Rectal smooth muscle tissue (tissue), 1 donor: Measurements from ENCODE around the gene ZBTB20.

ENCODE experiments used
- H3K27ac ChIP-seq: one replicate; pipeline ENCODE4 v1.7.0; 2013; ENCODE audit warnings: low read depth, low read length, inconsistent platforms
- H3K27me3 ChIP-seq: one replicate; pipeline ENCODE4 v1.7.0; 2013; ENCODE audit warnings: low read length; ENCODE audit not compliant: control insufficient read depth, insufficient read depth
- H3K36me3 ChIP-seq: one replicate; pipeline ENCODE4 v1.7.0; 2013; ENCODE audit warnings: low read length; ENCODE audit not compliant: control insufficient read depth, insufficient read depth
- H3K4me1 ChIP-seq: one replicate; pipeline ENCODE4 v1.7.0; 2013; ENCODE audit warnings: low read length; ENCODE audit not compliant: control insufficient read depth, insufficient read depth
- H3K4me3 ChIP-seq: one replicate; pipeline ENCODE4 v1.7.0; 2013; ENCODE audit warnings: low read length
- H3K9ac ChIP-seq: one replicate; pipeline ENCODE4 v1.7.0; 2013; ENCODE audit warnings: low read length

The ZBTB20 gene

DNA sequence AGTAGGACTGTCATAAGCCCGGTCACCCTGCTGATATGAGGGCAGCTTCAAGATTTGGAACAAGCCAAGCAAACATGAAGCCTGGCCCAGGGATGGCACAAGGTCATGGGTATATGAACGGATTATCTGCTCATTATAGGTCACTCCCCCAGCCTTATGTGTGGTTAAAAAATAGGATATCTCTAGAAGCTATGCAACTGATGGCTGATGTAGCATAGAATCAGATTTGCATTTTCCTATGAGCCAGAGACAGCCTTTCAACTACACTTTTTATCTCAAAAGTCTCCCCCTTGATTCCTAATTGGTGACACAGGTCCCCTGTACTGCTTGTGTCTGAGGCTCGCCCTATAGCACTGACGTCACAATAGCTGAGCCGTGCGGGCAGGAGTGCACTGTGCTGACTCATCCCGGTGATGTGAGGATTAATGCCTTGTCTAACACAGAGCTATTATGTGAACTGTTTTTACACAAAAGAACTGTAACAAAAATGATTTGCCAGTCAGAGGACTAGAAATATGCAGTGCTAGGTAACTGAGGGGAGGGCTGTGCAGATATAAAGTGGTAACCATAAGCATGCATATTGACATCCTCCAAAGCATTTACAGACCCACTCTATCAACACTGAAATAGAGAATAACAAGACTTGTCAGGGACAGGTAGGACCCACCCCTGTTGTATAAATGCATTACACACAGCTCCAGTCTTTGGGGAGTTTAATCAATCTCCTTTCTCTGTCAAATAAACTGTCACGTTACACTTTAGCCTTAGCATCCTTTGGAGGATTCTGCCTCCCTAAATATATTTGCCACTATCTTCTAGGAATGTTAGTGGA, 648.3 kb downstream of the ZBTB20 start:
- no peaks in the 10 kb centered on the region for H3K36me3 ChIP-seq
- H3K9ac ChIP-seq: no peak overlapping the region
- H3K4me3 ChIP-seq: no peak overlapping the region
- H3K27me3 ChIP-seq: no peaks in the 10 kb centered on the region
- peaks cover 2% of the 10 kb centered on the region for H3K4me1 ChIP-seq
- H3K27ac ChIP-seq: no peak overlapping the region

DNA sequence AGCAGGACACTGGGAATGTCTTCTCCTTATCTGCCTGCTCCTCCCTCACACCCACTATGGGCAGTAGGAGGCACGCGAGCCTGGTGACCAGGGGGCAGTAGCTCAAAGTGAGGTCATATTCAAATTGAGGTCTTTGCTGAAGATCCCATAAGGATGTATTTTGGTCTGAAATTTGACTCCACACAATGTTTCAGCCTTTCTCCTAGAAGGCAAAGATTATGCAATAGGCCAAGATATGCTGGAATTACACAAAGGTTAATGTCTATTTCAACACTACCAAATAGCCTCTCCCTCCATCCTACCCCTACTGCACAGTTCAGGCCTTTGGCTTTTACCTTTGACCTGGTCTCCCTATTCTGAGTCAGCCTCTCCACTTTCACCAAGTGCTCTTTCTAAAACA, 650.2 kb downstream of the ZBTB20 start:
- Histone ChIP-seq H3K4me1 (peaks cover 2% of the 10 kb centered on the region), H3K36me3 (no peaks in the 10 kb centered on the region), H3K9ac (no peak overlapping the region), H3K27me3 (no peaks in the 10 kb centered on the region), H3K4me3 (no peak overlapping the region), H3K27ac (no peak overlapping the region)

DNA sequence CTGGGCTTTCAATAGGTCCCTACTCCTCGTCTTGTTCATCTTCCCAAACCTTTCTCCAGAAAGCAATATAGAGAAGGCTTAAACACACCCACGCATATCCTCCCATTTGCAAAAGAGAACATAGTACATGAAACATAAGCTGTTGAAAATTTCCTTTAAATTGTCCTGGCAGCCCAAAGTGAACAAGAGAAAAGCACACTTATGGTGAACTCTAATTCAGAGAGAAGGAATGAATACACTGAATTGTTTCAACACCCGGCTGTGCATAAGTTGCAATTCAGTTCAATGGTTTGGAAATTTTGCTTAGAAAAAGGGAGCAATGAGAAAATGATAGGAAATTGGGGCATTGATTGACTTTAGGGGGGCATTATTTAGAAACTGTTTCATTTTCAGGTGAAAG, 650.6 kb downstream of the ZBTB20 start:
- Histone ChIP-seq H3K4me1 (peaks cover 2% of the 10 kb centered on the region), H3K36me3 (no peaks in the 10 kb centered on the region), H3K27me3 (no peaks in the 10 kb centered on the region), H3K4me3 (no peak overlapping the region), H3K27ac (no peak overlapping the region), H3K9ac (no peak overlapping the region)

DNA sequence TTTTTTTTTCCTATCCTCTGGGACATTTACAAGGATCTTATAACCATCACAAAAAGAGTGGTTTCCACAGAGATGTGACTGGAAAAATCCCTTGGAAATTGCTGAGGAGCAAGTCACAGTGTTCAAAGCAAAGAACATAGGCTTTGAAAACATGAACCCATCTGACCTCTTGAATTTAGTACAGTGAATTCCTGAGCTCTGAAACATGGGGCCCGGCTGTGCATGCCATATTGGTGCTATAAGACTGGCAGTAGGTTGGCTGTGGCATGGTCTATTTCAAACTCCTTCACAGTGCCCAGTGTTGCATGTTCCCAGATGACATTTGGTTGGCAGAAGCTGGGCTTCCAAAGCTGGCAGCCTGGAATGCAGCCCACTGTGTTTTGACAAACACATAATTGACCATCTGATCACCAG, 651.1 kb downstream of the ZBTB20 start:
- Histone ChIP-seq H3K27ac (no peak overlapping the region), H3K4me3 (no peak overlapping the region), H3K4me1 (peaks cover 2% of the 10 kb centered on the region), H3K9ac (no peak overlapping the region), H3K36me3 (no peaks in the 10 kb centered on the region), H3K27me3 (no peaks in the 10 kb centered on the region)

DNA sequence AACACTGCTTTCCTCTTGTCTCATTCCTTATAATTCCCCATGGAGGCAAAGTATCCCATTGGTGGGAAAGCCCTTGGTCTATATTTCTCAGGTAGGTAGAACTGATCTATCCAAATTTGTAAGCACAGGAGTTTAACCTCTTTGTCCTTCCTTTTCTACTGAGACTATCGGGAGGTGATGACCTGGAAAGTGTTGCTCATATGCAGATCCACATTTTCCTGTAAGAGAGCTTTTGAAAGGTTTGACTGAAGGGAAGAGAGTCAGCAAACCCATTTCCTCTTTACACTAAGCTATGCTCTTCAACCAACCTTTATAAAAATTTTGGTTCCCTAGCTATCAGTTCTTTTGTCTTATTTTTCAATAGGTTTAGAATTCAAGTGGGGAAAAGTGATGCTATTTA, 652.6 kb downstream of the ZBTB20 start:
- H3K36me3 ChIP-seq: no peaks in the 10 kb centered on the region
- H3K4me1 ChIP-seq: peaks cover 2% of the 10 kb centered on the region
- no peaks in the 10 kb centered on the region for H3K27me3 ChIP-seq
- no peak overlapping the region for H3K9ac ChIP-seq
- H3K4me3 ChIP-seq: no peak overlapping the region
- no peak overlapping the region for H3K27ac ChIP-seq

- Histone ChIP-seq H3K27ac (no peak overlapping the region), H3K27me3 (no peaks in the 10 kb centered on the region), H3K4me3 (no peak overlapping the region), H3K4me1 (no peaks in the 10 kb centered on the region), H3K9ac (no peak overlapping the region), H3K36me3 (no peaks in the 10 kb centered on the region)
Observed at GRCh38 chr3:114490829-114491228, 656.3 kb downstream of the ZBTB20 start.

DNA sequence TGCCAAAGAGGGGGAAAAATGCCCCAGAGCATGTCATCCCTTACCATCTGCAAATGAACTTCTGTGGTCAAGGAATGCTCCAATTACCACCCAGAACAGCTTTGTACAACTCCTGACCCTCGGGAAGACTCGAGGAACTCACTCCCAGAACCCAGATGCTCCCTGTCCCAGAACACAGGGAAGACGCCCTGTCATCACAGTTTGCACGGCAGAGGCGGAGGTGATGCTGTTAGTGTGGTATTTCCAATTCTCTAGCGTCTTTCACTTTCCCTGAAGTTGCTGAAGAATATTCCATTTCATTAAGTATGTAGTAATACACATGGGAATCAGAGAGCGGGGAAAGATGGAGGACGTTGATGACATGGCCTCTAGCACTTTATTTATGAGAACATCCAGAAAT, 659.6 kb downstream of the ZBTB20 start:
- Histone ChIP-seq H3K36me3 (no peaks in the 10 kb centered on the region), H3K9ac (no peak overlapping the region)

GRCh38 chr3:114484919-114485318, 662.2 kb downstream of the ZBTB20 start:
- no peak overlapping the region for H3K4me3 ChIP-seq
- no peaks in the 10 kb centered on the region for H3K27me3 ChIP-seq
- H3K4me1 ChIP-seq: no peaks in the 10 kb centered on the region
- H3K9ac ChIP-seq: no peak overlapping the region
- no peaks in the 10 kb centered on the region for H3K36me3 ChIP-seq
- H3K27ac ChIP-seq: no peak overlapping the region

More for the DNA sequence above, 659.6 kb downstream of the ZBTB20 start:
- H3K27me3 ChIP-seq: no peaks in the 10 kb centered on the region
- no peak overlapping the region for H3K27ac ChIP-seq
- H3K4me3 ChIP-seq: no peak overlapping the region
- no peaks in the 10 kb centered on the region for H3K4me1 ChIP-seq

- Histone ChIP-seq H3K9ac (no peak overlapping the region), H3K27ac (no peak overlapping the region), H3K36me3 (no peaks in the 10 kb centered on the region), H3K4me1 (no peaks in the 10 kb centered on the region), H3K4me3 (no peak overlapping the region), H3K27me3 (no peaks in the 10 kb centered on the region)
Observed at GRCh38 chr3:114481113-114481512, 666.0 kb downstream of the ZBTB20 start.

DNA sequence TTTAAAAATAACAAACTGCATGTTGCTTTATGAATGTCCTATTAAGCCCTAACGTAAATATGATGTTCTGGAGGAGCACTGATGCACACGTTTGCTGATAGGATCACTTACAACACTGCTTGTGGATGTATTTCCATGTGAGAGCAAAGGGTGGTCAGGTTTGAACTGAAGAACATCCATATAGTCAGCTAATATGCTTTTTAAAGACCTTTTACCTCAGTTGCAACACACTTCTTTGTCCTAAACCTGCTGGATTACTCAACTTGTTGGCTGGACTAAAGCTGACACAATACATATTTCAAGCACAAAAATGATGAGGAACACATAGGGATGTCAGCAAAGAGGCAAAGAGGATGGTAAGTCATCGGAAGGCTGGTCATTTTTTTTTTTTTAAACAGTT, 666.6 kb downstream of the ZBTB20 start:
- no peak overlapping the region for H3K4me3 ChIP-seq
- H3K27me3 ChIP-seq: no peaks in the 10 kb centered on the region
- no peaks in the 10 kb centered on the region for H3K36me3 ChIP-seq
- H3K9ac ChIP-seq: no peak overlapping the region
- H3K4me1 ChIP-seq: no peaks in the 10 kb centered on the region
- no peak overlapping the region for H3K27ac ChIP-seq

GRCh38 chr3:114478801-114479200, 668.3 kb downstream of the ZBTB20 start:
- Histone ChIP-seq H3K27ac (no peak overlapping the region), H3K9ac (no peak overlapping the region), H3K4me3 (no peak overlapping the region), H3K27me3 (no peaks in the 10 kb centered on the region), H3K36me3 (no peaks in the 10 kb centered on the region), H3K4me1 (no peaks in the 10 kb centered on the region)

- H3K4me1 ChIP-seq: no peaks in the 10 kb centered on the region
- H3K27ac ChIP-seq: no peak overlapping the region
- no peaks in the 10 kb centered on the region for H3K36me3 ChIP-seq
- H3K9ac ChIP-seq: no peak overlapping the region
- H3K27me3 ChIP-seq: no peaks in the 10 kb centered on the region
- H3K4me3 ChIP-seq: no peak overlapping the region
Observed at GRCh38 chr3:114476511-114476910, 670.6 kb downstream of the ZBTB20 start.

GRCh38 chr3:114471478-114471877, 675.6 kb downstream of the ZBTB20 start:
- Histone ChIP-seq H3K27ac (no peak overlapping the region), H3K4me1 (no peaks in the 10 kb centered on the region), H3K9ac (no peak overlapping the region), H3K36me3 (no peaks in the 10 kb centered on the region), H3K27me3 (no peaks in the 10 kb centered on the region), H3K4me3 (no peak overlapping the region)
